ENCODE data around the gene ECHS1.

ECHS1 gene

GRCh38 chr10:133373174-133374090 lies at the start of gene ECHS1:
Gene ECHS1, minus strand, starts transcription at chr10:133373354. Its CDS starts 21 bp downstream, at chr10:133373333.
- POLR2A ChIA-PET, result interaction anchor here (0.5 to 1.0 kb wide), 3 partner anchors 9 to 17 kb away, joined by 3 read pairs; no protein-coding TSS in a partner anchor
- DNase-seq (ENCODE audit: low read depth, low spot score), result no peak
- TF ChIP-seq CTCF (IDR thresholded peaks at IDR 0.05; ENCODE audit: insufficient read depth, low read length, missing control alignments), result no peak
- peak within 1 kb of the TSS; percentile 91 for H3K4me3 ChIP-seq (ENCODE audit: low read depth, low read length)
- CTCF ChIA-PET, result interaction anchor here (1.8 kb wide), 1 partner anchor 44 kb away, joined by 4 read pairs; no protein-coding TSS in a partner anchor

- TF ChIP-seq CTCF (IDR thresholded peaks at IDR 0.05; ENCODE audit: insufficient read depth, low read length, missing control alignments), result no peak
- ChIA-PET POLR2A (no interaction called here), CTCF (interaction anchor here (0.9 to 1.6 kb wide), 2 partner anchors 92 to 93 kb away, joined by 3 to 5 read pairs; no protein-coding TSS in a partner anchor)
- no peak overlapping the region for H3K4me3 ChIP-seq (ENCODE audit: low read depth, low read length)
- no peak for DNase-seq (ENCODE audit: low read depth, low spot score)
Measured at GRCh38 chr10:133422223-133422806, 49.2 kb upstream of the ECHS1 start.

DNA sequence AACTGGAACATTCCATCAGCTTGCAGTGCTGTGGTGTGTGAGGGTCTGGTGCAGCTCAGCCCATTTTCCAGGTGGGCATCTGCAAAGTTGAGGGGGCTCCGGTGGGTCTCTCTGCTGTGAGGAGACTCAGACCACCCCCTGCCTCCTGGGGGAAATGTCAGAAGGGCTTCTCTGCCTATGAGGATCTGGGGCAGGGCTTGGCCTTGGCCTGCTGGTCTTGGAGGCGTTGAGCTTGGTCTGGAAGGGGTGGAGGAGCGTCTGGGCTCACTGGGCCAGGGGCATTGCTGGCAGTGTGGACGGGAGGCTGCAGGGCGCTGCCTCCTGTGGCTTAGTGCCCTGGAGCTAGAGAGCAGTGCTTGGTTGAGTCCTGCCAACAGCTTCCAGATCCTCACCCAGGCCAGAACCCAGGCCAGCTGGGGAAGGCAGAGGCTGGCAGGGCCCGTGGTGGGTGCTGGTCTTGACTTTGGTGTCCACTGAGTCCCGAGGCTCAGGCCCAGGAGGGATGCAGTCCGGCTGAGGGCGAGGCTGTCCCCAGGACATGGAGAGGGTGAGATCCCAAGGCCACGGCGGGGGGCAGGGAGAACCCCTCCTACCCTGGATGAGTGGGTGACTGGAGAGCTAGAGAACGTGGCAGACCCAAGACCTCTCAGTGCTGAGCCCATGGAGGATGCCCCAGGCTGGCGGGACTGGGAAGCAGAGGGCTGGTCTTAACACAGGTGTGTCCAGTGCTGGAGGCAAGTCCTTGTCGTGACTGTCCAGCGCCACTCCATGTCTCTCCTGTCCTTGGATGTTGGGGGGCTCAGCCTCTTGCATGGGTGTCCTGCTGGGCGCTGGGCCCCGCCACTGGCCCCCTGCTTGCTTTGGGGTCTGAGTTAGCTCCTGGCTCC lies 48.4 kb upstream of the ECHS1 start:
- ChIA-PET CTCF (interaction anchor here (0.9 to 2.0 kb wide), 4 partner anchors 11 to 92 kb away, joined by 3 to 6 read pairs (median 4); no protein-coding TSS in a partner anchor), POLR2A (no interaction called here)
- H3K4me3 ChIP-seq (ENCODE audit: low read depth, low read length), result no peak overlapping the region
- no peak for DNase-seq (ENCODE audit: low read depth, low spot score)
- no peak for TF ChIP-seq CTCF (IDR thresholded peaks at IDR 0.05; ENCODE audit: insufficient read depth, low read length, missing control alignments)

DNA sequence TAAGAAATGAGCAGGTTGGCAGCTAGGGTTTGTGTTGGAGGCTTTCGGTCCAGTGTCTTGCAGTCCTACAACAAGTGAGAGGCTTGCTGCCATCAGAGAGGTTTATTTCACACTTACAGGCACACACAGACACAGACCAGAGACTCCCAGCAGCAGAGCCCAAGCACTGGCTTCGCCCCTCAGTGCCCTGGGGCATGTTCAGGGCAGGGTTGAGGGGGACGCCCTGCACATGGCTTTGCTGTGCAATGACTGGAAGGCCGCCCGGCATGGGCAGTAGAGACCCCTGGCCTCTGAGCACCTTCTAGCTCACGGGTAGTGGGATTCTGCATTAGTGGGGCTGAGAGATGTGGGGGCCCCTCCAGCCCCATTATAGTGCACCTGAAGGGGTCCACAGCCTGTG lies 47.4 kb upstream of the ECHS1 start:
- H3K4me3 ChIP-seq (ENCODE audit: low read depth, low read length), result no peak overlapping the region
- ChIA-PET CTCF (interaction anchor here (1.0 to 2.0 kb wide), 2 partner anchors 10 to 18 kb away, joined by 4 to 6 read pairs; no protein-coding TSS in a partner anchor), POLR2A (no interaction called here)
- no peak for TF ChIP-seq CTCF (IDR thresholded peaks at IDR 0.05; ENCODE audit: insufficient read depth, low read length, missing control alignments)
- no peak for DNase-seq (ENCODE audit: low read depth, low spot score)

DNA sequence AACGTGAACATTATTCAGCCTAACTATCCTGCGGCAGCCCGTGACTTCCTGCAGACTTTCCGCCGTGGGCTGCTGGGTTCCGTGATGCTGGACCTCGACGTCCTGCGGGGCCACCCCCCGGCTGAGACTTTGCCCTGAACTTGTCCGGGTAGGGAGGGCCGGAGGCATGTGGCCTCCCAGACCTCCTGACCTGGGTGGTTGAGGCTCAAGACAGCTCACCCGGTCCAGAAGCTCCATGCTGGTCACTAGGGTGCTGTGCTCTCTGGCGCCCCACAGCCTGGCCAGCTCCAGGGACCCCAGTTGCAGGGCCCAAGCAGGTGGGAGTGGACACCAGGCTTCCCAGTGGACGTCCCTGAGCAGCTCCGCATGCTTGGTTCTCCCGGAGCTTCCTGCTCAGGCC lies 46.9 kb upstream of the ECHS1 start:
- POLR2A ChIA-PET, result no interaction called here

More for the DNA sequence above, 46.9 kb upstream of the ECHS1 start:
- H3K4me3 ChIP-seq (ENCODE audit: low read depth, low read length), result no peak overlapping the region
- no peak for DNase-seq (ENCODE audit: low read depth, low spot score)
- CTCF ChIA-PET, result interaction anchor here (1.0 to 2.0 kb wide), 2 partner anchors 9 to 19 kb away, joined by 4 to 6 read pairs; no protein-coding TSS in a partner anchor
- TF ChIP-seq CTCF (IDR thresholded peaks at IDR 0.05; ENCODE audit: insufficient read depth, low read length, missing control alignments), result no peak

Measured in AG04449 (cell line).